Measurements from ENCODE around the gene TMTC2.

DNA sequence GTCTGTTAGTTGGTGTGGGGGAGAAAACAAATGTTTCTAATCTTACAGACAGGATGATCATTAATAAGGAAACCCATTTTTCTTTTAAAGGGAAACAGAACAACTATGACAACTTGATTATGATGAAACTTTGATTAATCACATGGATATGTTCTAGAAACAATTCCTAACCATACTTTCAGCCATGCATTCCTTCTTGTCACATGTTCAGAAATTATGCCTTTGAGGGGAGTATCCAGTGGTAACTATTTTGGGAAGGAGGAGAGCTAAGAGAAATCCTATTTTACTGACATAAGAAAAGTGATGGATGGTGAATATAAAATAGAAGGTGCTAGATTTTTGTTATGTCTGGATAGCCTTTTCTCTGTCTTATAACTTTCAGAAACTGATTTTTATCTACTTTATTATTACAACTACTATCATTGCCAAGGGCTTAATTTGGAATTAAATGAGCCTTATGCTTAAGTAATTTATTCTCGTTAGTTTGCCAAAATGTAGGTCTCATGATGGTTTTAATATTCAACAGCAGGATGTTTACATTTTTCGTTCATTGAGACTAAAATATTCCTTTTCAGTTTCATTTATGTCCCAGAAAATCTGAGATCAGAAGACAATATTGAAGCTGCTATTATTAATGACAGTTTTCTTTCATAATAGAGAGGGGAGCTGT is 200.1 kb downstream of the TMTC2 start:
- TF ChIP-seq GATA3 (IDR thresholded peaks at IDR 0.05; ENCODE audit: low read depth, low read length) (no peak), GATA2 (IDR thresholded peaks at IDR 0.05; ENCODE audit: low read depth, low read length) (no peak)
